ENCODE data around the gene TK2. TPM values are rescaled to one million over a fixed set of nuclear protein-coding genes. Genes with fewer than 3 reads are reported as not detected.
"Not testable (repeated sequence)": the region's sequence is repeated elsewhere in the genome, so short reads cannot be mapped to it uniquely, and the experiment has no call there.

TK2 gene
- polyA plus RNA-seq, 2 donors: 5.9 to 8.3 TPM

DNA sequence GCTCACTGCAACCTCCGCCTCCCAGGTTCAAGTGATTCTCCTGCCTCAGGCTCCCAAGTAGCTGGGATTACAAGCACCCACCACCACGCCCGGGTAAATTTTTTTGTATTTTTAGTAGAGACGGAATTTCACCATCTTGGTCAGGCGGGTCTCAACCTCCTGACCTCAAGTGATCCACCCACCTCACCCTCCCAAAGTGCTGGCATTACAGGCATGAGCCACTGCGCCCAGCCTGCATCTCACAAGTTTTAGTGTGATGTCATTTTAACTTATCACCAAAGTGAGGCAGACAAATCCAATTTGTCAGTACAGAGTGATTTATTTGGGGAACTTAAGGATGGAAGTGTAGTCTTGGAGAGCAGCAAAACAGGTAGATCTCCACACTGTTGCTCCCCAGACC, 83.3 kb downstream of the TK2 start:
- not testable (repeated sequence) for H3K4me1 ChIP-seq (ENCODE audit: control insufficient read depth in 2 of 2, insufficient read depth in 2 of 2, low read length in 1 of 2); H3K36me3 ChIP-seq (ENCODE audit: control insufficient read depth in 2 of 2, insufficient read depth in 2 of 2, low read length in 1 of 2); H3K4me3 ChIP-seq (ENCODE audit: low read depth in 1 of 2, low read length in 2 of 2); H3K27me3 ChIP-seq (ENCODE audit: control insufficient read depth in 1 of 2, insufficient read depth in 2 of 2, low read length in 2 of 2); H3K27ac ChIP-seq (ENCODE audit: low read depth in 2 of 2, low read length in 1 of 2); H3K9me3 ChIP-seq (ENCODE audit: control insufficient read depth in 2 of 2, insufficient read depth in 1 of 2, low read depth in 1 of 2, low read length in 1 of 2)
- WGBS, 2 donors: 91 to 94% methylated on average over 6 of the region's 6 CpGs

DNA sequence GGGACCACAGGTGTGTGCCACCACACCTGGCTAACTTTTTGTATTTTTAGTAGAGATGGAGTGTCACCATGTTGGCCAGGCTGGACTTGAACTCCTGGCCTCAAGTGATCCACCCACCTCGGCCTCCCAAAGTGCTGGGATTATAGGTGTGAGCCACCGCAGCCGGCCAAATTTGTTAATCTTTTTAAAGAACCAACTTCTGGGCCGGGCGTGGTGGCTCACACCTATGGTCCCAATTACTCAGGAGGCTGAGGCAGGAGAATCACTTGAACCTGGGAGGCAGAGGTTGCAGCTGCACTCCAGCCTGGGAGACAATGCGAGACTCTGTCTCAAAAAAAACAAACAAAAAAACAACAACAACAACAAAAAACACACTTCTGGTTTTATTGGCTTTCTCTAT, 84.0 kb downstream of the TK2 start:
- H3K27ac ChIP-seq (ENCODE audit: low read depth in 2 of 2, low read length in 1 of 2); H3K9me3 ChIP-seq (ENCODE audit: control insufficient read depth in 2 of 2, insufficient read depth in 1 of 2, low read depth in 1 of 2, low read length in 1 of 2); H3K27me3 ChIP-seq (ENCODE audit: control insufficient read depth in 1 of 2, insufficient read depth in 2 of 2, low read length in 2 of 2); H3K4me3 ChIP-seq (ENCODE audit: low read depth in 1 of 2, low read length in 2 of 2); H3K36me3 ChIP-seq (ENCODE audit: control insufficient read depth in 2 of 2, insufficient read depth in 2 of 2, low read length in 1 of 2); H3K4me1 ChIP-seq (ENCODE audit: control insufficient read depth in 2 of 2, insufficient read depth in 2 of 2, low read length in 1 of 2): not testable (repeated sequence)
- WGBS, 2 donors: 89 to 91% methylated on average over 6 of the region's 6 CpGs

DNA sequence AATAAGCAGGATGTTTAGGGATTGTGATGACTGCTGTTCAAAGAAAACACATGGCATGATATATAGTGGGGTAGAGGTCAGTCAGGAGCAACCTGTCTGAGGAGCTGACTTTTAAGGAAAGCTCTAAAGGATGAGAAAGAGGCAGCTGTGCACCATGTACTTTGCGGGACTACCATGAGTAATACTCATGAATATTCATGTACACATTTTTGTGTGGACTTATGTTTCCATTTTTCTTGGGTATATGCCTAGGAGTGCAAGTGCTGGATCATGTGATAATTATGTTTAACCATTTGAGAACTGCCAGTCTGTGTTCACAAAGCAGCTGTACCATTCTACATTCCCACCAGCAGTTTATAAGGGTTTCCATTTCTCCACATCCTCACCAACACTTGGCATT, 87.0 kb downstream of the TK2 start:
- Histone ChIP-seq H3K27me3 (ENCODE audit: control insufficient read depth in 1 of 2, insufficient read depth in 2 of 2, low read length in 2 of 2) (peaks cover 0 to 2% of the 10 kb centered on the region in 2 donors), H3K36me3 (ENCODE audit: control insufficient read depth in 2 of 2, insufficient read depth in 2 of 2, low read length in 1 of 2) (no peaks in the 10 kb centered on the region), H3K9me3 (ENCODE audit: control insufficient read depth in 2 of 2, insufficient read depth in 1 of 2, low read depth in 1 of 2, low read length in 1 of 2) (no peaks in the 10 kb centered on the region), H3K4me1 (ENCODE audit: control insufficient read depth in 2 of 2, insufficient read depth in 2 of 2, low read length in 1 of 2) (no peaks in the 10 kb centered on the region), H3K4me3 (ENCODE audit: low read depth in 1 of 2, low read length in 2 of 2) (no peak overlapping the region), H3K27ac (ENCODE audit: low read depth in 2 of 2, low read length in 1 of 2) (no peak overlapping the region)
- 41 to 50% methylated on average over 1 of the region's 1 CpG for WGBS, 2 donors

DNA sequence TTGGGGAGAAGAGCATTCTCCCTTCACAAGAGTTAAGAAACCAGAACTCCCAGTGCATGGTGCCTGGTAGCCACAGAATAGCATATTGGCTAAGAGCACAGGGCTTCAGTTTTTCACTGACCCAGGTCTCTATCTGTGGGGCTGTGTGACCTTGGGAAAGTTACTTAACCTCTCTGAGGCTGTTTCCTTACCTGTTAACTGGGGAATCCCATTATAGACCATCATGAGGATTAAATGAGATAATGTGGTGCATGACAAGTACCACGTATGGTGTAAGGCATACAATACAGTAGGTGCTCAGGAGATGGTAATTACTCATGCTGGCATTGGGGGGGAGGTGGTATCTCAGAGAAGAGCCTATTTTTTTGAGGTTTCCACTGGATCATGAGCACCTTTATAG, 89.2 kb downstream of the TK2 start:
- H3K4me1 ChIP-seq (ENCODE audit: control insufficient read depth in 2 of 2, insufficient read depth in 2 of 2, low read length in 1 of 2): no peaks in the 10 kb centered on the region
- H3K27me3 ChIP-seq (ENCODE audit: control insufficient read depth in 1 of 2, insufficient read depth in 2 of 2, low read length in 2 of 2): peaks cover 0 to 2% of the 10 kb centered on the region in 2 donors
- H3K27ac ChIP-seq (ENCODE audit: low read depth in 2 of 2, low read length in 1 of 2): no peak overlapping the region
- H3K9me3 ChIP-seq (ENCODE audit: control insufficient read depth in 2 of 2, insufficient read depth in 1 of 2, low read depth in 1 of 2, low read length in 1 of 2): no peaks in the 10 kb centered on the region
- H3K4me3 ChIP-seq (ENCODE audit: low read depth in 1 of 2, low read length in 2 of 2): no peak overlapping the region
- no peaks in the 10 kb centered on the region for H3K36me3 ChIP-seq (ENCODE audit: control insufficient read depth in 2 of 2, insufficient read depth in 2 of 2, low read length in 1 of 2)
- WGBS, 2 donors: 75 to 83% methylated on average over 1 of the region's 1 CpG

DNA sequence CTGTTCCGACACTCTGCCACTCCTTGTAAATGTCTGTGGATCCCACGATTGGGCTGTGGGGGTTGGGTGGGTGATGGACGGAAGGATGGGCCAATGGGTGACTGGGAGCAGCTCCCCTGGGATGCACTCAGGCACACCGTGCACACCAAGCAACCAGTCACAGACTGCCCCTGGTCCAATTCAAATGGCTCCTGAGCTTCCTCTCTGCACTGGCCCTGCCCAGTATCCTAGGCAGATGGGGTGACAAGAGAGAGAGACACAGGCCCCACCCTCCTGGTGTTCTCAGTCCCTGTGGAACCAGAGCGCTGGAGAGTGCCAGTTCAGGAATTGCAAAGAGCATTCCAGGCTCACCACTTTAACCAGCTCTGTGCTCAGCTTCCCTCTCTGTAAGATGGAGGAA, 90.0 kb downstream of the TK2 start:
- Histone ChIP-seq H3K4me1 (ENCODE audit: control insufficient read depth in 2 of 2, insufficient read depth in 2 of 2, low read length in 1 of 2) (no peaks in the 10 kb centered on the region), H3K4me3 (ENCODE audit: low read depth in 1 of 2, low read length in 2 of 2) (no peak overlapping the region), H3K36me3 (ENCODE audit: control insufficient read depth in 2 of 2, insufficient read depth in 2 of 2, low read length in 1 of 2) (no peaks in the 10 kb centered on the region), H3K27ac (ENCODE audit: low read depth in 2 of 2, low read length in 1 of 2) (no peak overlapping the region), H3K27me3 (ENCODE audit: control insufficient read depth in 1 of 2, insufficient read depth in 2 of 2, low read length in 2 of 2) (peaks cover 0 to 2% of the 10 kb centered on the region in 2 donors), H3K9me3 (ENCODE audit: control insufficient read depth in 2 of 2, insufficient read depth in 1 of 2, low read depth in 1 of 2, low read length in 1 of 2) (no peaks in the 10 kb centered on the region)
- WGBS, 2 donors: 37 to 50% methylated on average over 5 of the region's 5 CpGs

DNA sequence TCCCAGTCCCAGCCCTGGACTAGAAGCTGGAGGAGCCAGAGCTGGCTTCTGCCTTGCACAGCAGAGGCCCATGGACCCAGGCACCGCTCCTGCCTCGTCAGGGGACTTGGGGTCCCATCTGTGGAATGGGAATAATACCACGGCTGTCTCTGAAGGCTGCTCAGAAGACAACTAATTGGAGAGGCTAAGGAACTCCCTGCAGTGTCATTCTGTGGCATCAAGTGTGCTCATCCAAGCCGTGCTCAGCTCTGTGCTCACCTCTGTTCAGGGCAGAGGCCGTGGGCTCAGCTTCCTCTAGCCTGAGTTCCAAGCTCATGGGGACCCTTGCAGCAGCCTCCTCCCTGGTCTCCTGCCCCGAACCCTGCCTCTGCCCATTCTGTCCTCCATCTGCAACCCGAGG, 91.1 kb downstream of the TK2 start:
- no peaks in the 10 kb centered on the region for H3K4me1 ChIP-seq (ENCODE audit: control insufficient read depth in 2 of 2, insufficient read depth in 2 of 2, low read length in 1 of 2)
- H3K4me3 ChIP-seq (ENCODE audit: low read depth in 1 of 2, low read length in 2 of 2): no peak overlapping the region
- H3K36me3 ChIP-seq (ENCODE audit: control insufficient read depth in 2 of 2, insufficient read depth in 2 of 2, low read length in 1 of 2): no peaks in the 10 kb centered on the region
- H3K27ac ChIP-seq (ENCODE audit: low read depth in 2 of 2, low read length in 1 of 2): no peak overlapping the region
- H3K9me3 ChIP-seq (ENCODE audit: control insufficient read depth in 2 of 2, insufficient read depth in 1 of 2, low read depth in 1 of 2, low read length in 1 of 2): no peaks in the 10 kb centered on the region
- WGBS, 2 donors: 76 to 79% methylated on average over 7 of the region's 7 CpGs
- H3K27me3 ChIP-seq (ENCODE audit: control insufficient read depth in 1 of 2, insufficient read depth in 2 of 2, low read length in 2 of 2): peaks cover 0 to 2% of the 10 kb centered on the region in 2 donors

DNA sequence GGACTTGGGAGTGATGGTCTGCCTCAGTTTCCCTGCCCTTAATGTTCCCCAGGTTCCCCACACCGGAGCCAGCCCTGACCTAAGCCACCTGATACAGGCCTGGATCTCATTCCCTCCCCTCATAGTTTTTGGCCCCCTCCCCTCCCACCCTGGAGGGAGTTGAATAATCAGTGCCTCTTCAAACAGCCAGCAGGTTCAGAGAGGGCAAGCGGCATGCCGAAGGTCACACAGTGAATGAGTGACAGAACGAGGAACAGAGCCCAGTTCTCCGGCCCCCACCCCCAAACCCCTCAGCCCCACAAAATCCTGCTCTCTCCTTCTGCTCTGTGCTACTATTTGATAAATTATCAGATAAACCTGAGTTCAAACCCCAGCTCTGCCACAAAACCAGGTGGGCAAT, 91.6 kb downstream of the TK2 start:
- no peak overlapping the region for H3K4me3 ChIP-seq (ENCODE audit: low read depth in 1 of 2, low read length in 2 of 2)
- no peaks in the 10 kb centered on the region for H3K36me3 ChIP-seq (ENCODE audit: control insufficient read depth in 2 of 2, insufficient read depth in 2 of 2, low read length in 1 of 2)
- H3K9me3 ChIP-seq (ENCODE audit: control insufficient read depth in 2 of 2, insufficient read depth in 1 of 2, low read depth in 1 of 2, low read length in 1 of 2): no peaks in the 10 kb centered on the region
- H3K27me3 ChIP-seq (ENCODE audit: control insufficient read depth in 1 of 2, insufficient read depth in 2 of 2, low read length in 2 of 2): peaks cover 0 to 2% of the 10 kb centered on the region in 2 donors
- 88 to 90% methylated on average over 5 of the region's 5 CpGs for WGBS, 2 donors
- no peak overlapping the region for H3K27ac ChIP-seq (ENCODE audit: low read depth in 2 of 2, low read length in 1 of 2)
- H3K4me1 ChIP-seq (ENCODE audit: control insufficient read depth in 2 of 2, insufficient read depth in 2 of 2, low read length in 1 of 2): no peaks in the 10 kb centered on the region

Other genes with a start within 250 kb of the TK2 start
- 1 to 10 TPM; 2.8 to 5.7 TPM for gene CDH5, start 183.4 kb downstream of the TK2 start, polyA plus RNA-seq
- gene BEAN1, start 122.8 kb downstream of the TK2 start, polyA plus RNA-seq: under 1 TPM; 0.40 to 0.73 TPM
- gene CKLF, start 2.5 kb upstream of the TK2 start, polyA plus RNA-seq: 10 to 100 TPM; 14.9 to 29.7 TPM
- under 1 TPM; 0.14 to 0.22 TPM for gene CMTM1, start 16.3 kb upstream of the TK2 start, polyA plus RNA-seq
- under 1 TPM in 1 of 2 donors, not detected in 1; 0.06 TPM for gene CMTM2, start 29.3 kb upstream of the TK2 start, polyA plus RNA-seq
- 1 to 10 TPM; 3.4 to 4.6 TPM for gene CMTM3, start 54.6 kb upstream of the TK2 start, polyA plus RNA-seq
- gene CMTM4, start 146.6 kb upstream of the TK2 start, polyA plus RNA-seq: 1 to 10 TPM; 5.1 to 7.3 TPM
- 10 to 100 TPM; 34.5 to 41.3 TPM for gene DYNC1LI2, start 201.5 kb upstream of the TK2 start, polyA plus RNA-seq

Measured in esophagus (tissue), 2 donors.